H9 (cell line): ENCODE measurements around the gene PIAS1. TPM values are rescaled to one million over a fixed set of nuclear protein-coding genes. Genes with fewer than 3 reads are reported as not detected.

Source experiments
- DNase-seq: peaks from one replicate; pipeline ENCODE4 v3.0.0-alpha.2; 2017
- H2AFZ ChIP-seq: one replicate; pipeline ENCODE4 v1.6.1; 2013; ENCODE audit warnings: mild to moderate bottlenecking, low read length, control low read depth, moderate library complexity
- H2AK5ac ChIP-seq: 2 replicates; pipeline ENCODE4 v1.6.1; 2013; ENCODE audit warnings: low read length, control low read depth, mixed read lengths; ENCODE audit not compliant: insufficient read length
- H2BK120ac ChIP-seq: one replicate; pipeline ENCODE4 v1.6.1; 2013; ENCODE audit warnings: low read depth, mild to moderate bottlenecking, low read length, control low read depth, inconsistent platforms; ENCODE audit not compliant: poor library complexity, severe bottlenecking
- H2BK12ac ChIP-seq: 2 replicates; pipeline ENCODE4 v1.6.1; 2013; ENCODE audit warnings: low read length, control low read depth, mixed read lengths, low read depth; ENCODE audit not compliant: insufficient read length
- H2BK15ac ChIP-seq: 2 replicates; pipeline ENCODE4 v1.6.1; 2013; ENCODE audit warnings: low read depth, low read length, control low read depth
- H2BK20ac ChIP-seq: one replicate; pipeline ENCODE4 v1.6.1; 2013; ENCODE audit warnings: low read depth, mild to moderate bottlenecking, low read length, control low read depth, inconsistent platforms; ENCODE audit not compliant: poor library complexity, severe bottlenecking
- H2BK5ac ChIP-seq: 2 replicates; pipeline ENCODE4 v1.6.1; 2013; ENCODE audit warnings: low read length, control low read depth, mixed read lengths; ENCODE audit not compliant: insufficient read length
- H3K14ac ChIP-seq: 2 replicates; pipeline ENCODE4 v1.6.1; 2013; ENCODE audit warnings: low read length, control low read depth; ENCODE audit not compliant: insufficient read depth
- H3K18ac ChIP-seq: 2 replicates; pipeline ENCODE4 v1.6.1; 2013; ENCODE audit warnings: low read depth, mild to moderate bottlenecking, mixed read lengths, low read length, control low read depth; ENCODE audit not compliant: insufficient read length
- H3K23ac ChIP-seq: 2 replicates; pipeline ENCODE4 v1.6.1; 2013; ENCODE audit warnings: low read length, control low read depth, mixed read lengths, low read depth; ENCODE audit not compliant: insufficient read length
- H3K23me2 ChIP-seq: 2 replicates; pipeline ENCODE4 v1.6.1; 2013; ENCODE audit warnings: low read depth, mild to moderate bottlenecking, mixed read lengths, low read length, control low read depth; ENCODE audit not compliant: insufficient read length, poor library complexity, severe bottlenecking
- H3K27ac ChIP-seq: 2 replicates; pipeline ENCODE4 v1.5.1; 2013; ENCODE audit warnings: low read length, control low read depth, mixed read lengths, low read depth; ENCODE audit not compliant: insufficient read length
- H3K27me3 ChIP-seq: 2 replicates; pipeline ENCODE4 v1.6.1; 2013; ENCODE audit warnings: low read length, control low read depth, inconsistent platforms; ENCODE audit not compliant: insufficient read depth
- H3K4ac ChIP-seq: 2 replicates; pipeline ENCODE4 v1.6.1; 2013; ENCODE audit warnings: low read depth, mild to moderate bottlenecking, control low read depth, inconsistent platforms, low read length, moderate library complexity
- H3K4me1 ChIP-seq: 2 replicates; pipeline ENCODE4 v1.6.1; 2013; ENCODE audit warnings: low read length, control low read depth, inconsistent platforms; ENCODE audit not compliant: insufficient read depth
- H3K4me2 ChIP-seq: 2 replicates; pipeline ENCODE4 v1.6.1; 2013; ENCODE audit warnings: low read length, control low read depth, mixed read lengths; ENCODE audit not compliant: insufficient read length, insufficient read depth
- H3K56ac ChIP-seq: 2 replicates; pipeline ENCODE4 v1.6.1; 2013; ENCODE audit warnings: low read depth, mild to moderate bottlenecking, mixed read lengths, low read length, control low read depth; ENCODE audit not compliant: insufficient read length
- H3K79me1 ChIP-seq: 2 replicates; pipeline ENCODE4 v1.6.1; 2013; ENCODE audit warnings: low read depth, mild to moderate bottlenecking, moderate library complexity, low read length, control low read depth, inconsistent platforms; ENCODE audit not compliant: insufficient read depth, poor library complexity, severe bottlenecking
- H3K79me2 ChIP-seq: 2 replicates; pipeline ENCODE4 v1.6.1; 2013; ENCODE audit warnings: low read length, control low read depth, inconsistent platforms; ENCODE audit not compliant: insufficient read depth
- H3K9ac ChIP-seq: 2 replicates; pipeline ENCODE4 v1.6.1; 2013; ENCODE audit warnings: low read length, control low read depth, mixed read lengths; ENCODE audit not compliant: insufficient read length; ENCODE audit errors: extremely low read depth
- H3K9me3 ChIP-seq: one replicate; pipeline ENCODE4 v1.6.1; 2013; ENCODE audit warnings: low read depth, low read length, inconsistent platforms; ENCODE audit not compliant: control insufficient read depth
- H3T11ph ChIP-seq: one replicate; pipeline ENCODE4 v1.6.1; 2013; ENCODE audit warnings: mild to moderate bottlenecking, low read length, control low read depth, inconsistent platforms
- H4K20me1 ChIP-seq: one replicate; pipeline ENCODE4 v1.6.1; 2013; ENCODE audit not compliant: control insufficient read depth, insufficient read length, insufficient read depth
- H4K5ac ChIP-seq: 2 replicates; pipeline ENCODE4 v1.6.1; 2013; ENCODE audit warnings: low read depth, mild to moderate bottlenecking, mixed read lengths, low read length, control low read depth; ENCODE audit not compliant: insufficient read length
- H4K8ac ChIP-seq: replicated peaks from 2 replicates; pipeline ENCODE4 v1.6.1; 2013; ENCODE audit warnings: low read length, control low read depth, mixed read lengths, low read depth; ENCODE audit not compliant: insufficient read length
- H4K91ac ChIP-seq: 2 replicates; pipeline ENCODE4 v1.6.1; 2013; ENCODE audit warnings: low read depth, mild to moderate bottlenecking, moderate library complexity, mixed read lengths, low read length, control low read depth; ENCODE audit not compliant: insufficient read length
- H3K27ac Mint-ChIP-seq, 3 experiments: 2 replicates in 2 of 3; 3 replicates in 1 of 3; pipeline ENCODE4 v1.8.0; 2020 to 2021; ENCODE audit warnings: mixed read lengths in 3 of 3, mild to moderate bottlenecking in 1 of 3, moderate library complexity in 1 of 3
- H3K27me3 Mint-ChIP-seq: 2 replicates; pipeline ENCODE4 v1.8.0; 2021; ENCODE audit warnings: low read depth, mild to moderate bottlenecking, moderate library complexity, mixed read lengths
- H3K36me3 Mint-ChIP-seq, 3 experiments: 2 replicates in 2 of 3; 3 replicates in 1 of 3; pipeline ENCODE4 v1.8.0; 2020 to 2021; ENCODE audit warnings: low read depth in 3 of 3, mixed read lengths in 3 of 3; ENCODE audit not compliant: insufficient read depth in 1 of 3
- H3K4me1 Mint-ChIP-seq, 2 experiments: 2 replicates each; pipeline ENCODE4 v1.8.0; 2020; ENCODE audit warnings: mixed read lengths in 2 of 2
- H3K4me3 Mint-ChIP-seq, 2 experiments: 2 replicates in 1 of 2; 3 replicates in 1 of 2; pipeline ENCODE4 v1.8.0; 2020 to 2021; ENCODE audit warnings: mild to moderate bottlenecking in 2 of 2, mixed read lengths in 2 of 2, moderate library complexity in 1 of 2
- H3K9me3 Mint-ChIP-seq, 2 experiments: 2 replicates in 1 of 2; 3 replicates in 1 of 2; pipeline ENCODE4 v1.8.0; 2020; ENCODE audit warnings: mild to moderate bottlenecking in 2 of 2, mixed read lengths in 2 of 2, moderate library complexity in 1 of 2
- CTCF ChIP-seq: fragments of 200-600 bp; sonication (generic); conservative IDR thresholded peaks from 3 replicates; pipeline ENCODE4 v1.8.0; 2021; ENCODE audit warnings: antibody characterized with exemption, mild to moderate bottlenecking
- WGBS: extraction: QIAGEN DNeasy Blood & Tissue Kit; methylation state at CpG from one replicate; pipeline ENCODE4 v1.1.7; 2013; ENCODE audit warnings: missing lambda C conversion rate, low lambda C conversion rate, mixed read lengths; ENCODE audit not compliant: insufficient read length; ENCODE audit errors: extremely low coverage; 5-methylcytosine and 5-hydroxymethylcytosine counted together
- total RNA-seq: library from RNA; stranded (reverse); gene quantifications from 2 replicates; pipeline ENCODE4 v1.2.1, GENCODE V29; 2021

PIAS1 gene
- total RNA-seq, 1 experiment from 2014 or later = 31.1 TPM

- Histone ChIP-seq H4K5ac (no peak overlapping the region), H3K23me2 (no peaks in the 10 kb centered on the region), H2AK5ac (no peak overlapping the region), H3K9ac (no peak overlapping the region), H2BK12ac (no peak overlapping the region), H4K8ac (no peak overlapping the region), H2BK15ac (no peak overlapping the region), H3K18ac (no peak overlapping the region), H3K27me3 (no peaks in the 10 kb centered on the region), H2BK5ac (no peak overlapping the region), H3K4ac (no peak overlapping the region), H2BK20ac (no peak overlapping the region), H3K14ac (no peak overlapping the region; the same call in 1 of the 2 replicates), H4K91ac (no peak overlapping the region), H3K79me1 (no peaks in the 10 kb centered on the region), H3K79me2 (no peaks in the 10 kb centered on the region), H2BK120ac (no peak overlapping the region), H3K4me2 (no peak overlapping the region), H3K23ac (no peak overlapping the region), H3K56ac (no peak overlapping the region), H3K27ac (no peak overlapping the region), H4K20me1 (no peaks in the 10 kb centered on the region), H3T11ph (no peak overlapping the region), H2AFZ (no peak overlapping the region), H3K9me3 (no peaks in the 10 kb centered on the region), H3K4me1 (no peaks in the 10 kb centered on the region; the same call in 1 of the 2 replicates)
- WGBS = no CpG with 5 or more reads among the region's 8 CpGs
- H3K9me3 Mint-ChIP-seq = no peaks in the 10 kb centered on the region
- no peak for DNase-seq
- peaks cover 11 to 35% (median 17%) of the 10 kb centered on the region in 3 experiments; a peak in 6 of 7 replicates for H3K36me3 Mint-ChIP-seq
- TF ChIP-seq CTCF = no peak
- H3K27ac Mint-ChIP-seq = peak overlapping the region in 2 of 3 experiments; percentile 46 to 80; a peak in 2 of 7 replicates
- H3K27me3 Mint-ChIP-seq = no peaks in the 10 kb centered on the region; the same call in none of the 2 replicates
- H3K4me1 Mint-ChIP-seq = peaks cover 20 to 33% of the 10 kb centered on the region in 2 experiments
- H3K4me3 Mint-ChIP-seq = no peak overlapping the region
These were observed 143.0 kb downstream of the PIAS1 start for GRCh38 chr15:68197170-68197492.
